ENCODE results near the gene NISCH. TPM values are rescaled to one million over a fixed set of nuclear protein-coding genes. Genes with fewer than 3 reads are reported as not detected.

Gene NISCH
- total RNA-seq, 1 experiment from 2014 or later: 62.2 TPM

- Histone ChIP-seq H3K36me3 (ENCODE audit: control insufficient read depth, insufficient read depth, low read length) (no peaks in the 10 kb centered on the region), H3K4me1 (no peaks in the 10 kb centered on the region), H3K27me3 (replicated peaks; ENCODE audit: control insufficient read depth, insufficient read depth, low read length) (no peaks in the 10 kb centered on the region), H3K4me3 (ENCODE audit: low read depth, low read length) (peak overlapping the region; percentile 34), H3K9me3 (no peaks in the 10 kb centered on the region)
- POLR2A ChIA-PET: interaction anchor here (0.6 kb wide), 1 partner anchor 18 kb away, joined by 4 read pairs; the partner anchor contains the start of gene UQCC5
- BruUV-seq (replicated peaks): no TSS peak
- no peaks in the 10 kb centered on the region for H3K9me3 Mint-ChIP-seq (ENCODE audit: unreplicated experiment)
- H3K4me3 Mint-ChIP-seq (ENCODE audit: unreplicated experiment): peak overlapping the region; percentile 58
- no peak for TF ChIP-seq CTCF (IDR thresholded peaks at IDR 0.05; ENCODE audit: insufficient read depth in 1 of 2, low read depth in 1 of 2, low read length in 1 of 2, severe bottlenecking in 1 of 2, unreplicated experiment in 1 of 2)
- H3K27ac Mint-ChIP-seq (ENCODE audit: unreplicated experiment): no peak overlapping the region
- no peaks in the 10 kb centered on the region for H3K4me1 Mint-ChIP-seq (ENCODE audit: low read depth, unreplicated experiment)
- no peaks in the 10 kb centered on the region for H3K27me3 Mint-ChIP-seq (ENCODE audit: insufficient read depth, unreplicated experiment)
- CTCF ChIA-PET: interaction anchor here (0.5 to 1.1 kb wide), 5 partner anchors 18 to 598 kb away, joined by 3 to 6 read pairs (median 3); partner anchors contain the start of gene UQCC5
- H3K36me3 Mint-ChIP-seq (ENCODE audit: insufficient read depth, unreplicated experiment): no peaks in the 10 kb centered on the region
- intact Hi-C loops (cut with micrococcal nuclease; ENCODE audit: unreplicated experiment): no loop called here
- peak in 1 of 2 experiments; percentile 23 for DNase-seq
Measured at GRCh38 chr3:52517796-52518722, 62.7 kb downstream of the NISCH start.

- POLR2A ChIA-PET: interaction anchor here (0.6 kb wide), 1 partner anchor 17 kb away, joined by 4 read pairs; the partner anchor contains the start of gene UQCC5
- H3K4me3 ChIP-seq (ENCODE audit: low read depth, low read length): peak overlapping the region; percentile 34
- H3K36me3 ChIP-seq (ENCODE audit: control insufficient read depth, insufficient read depth, low read length): no peaks in the 10 kb centered on the region
- H3K9me3 ChIP-seq: no peaks in the 10 kb centered on the region
- H3K36me3 Mint-ChIP-seq (ENCODE audit: insufficient read depth, unreplicated experiment): peaks cover 4% of the 10 kb centered on the region
- H3K9me3 Mint-ChIP-seq (ENCODE audit: unreplicated experiment): no peaks in the 10 kb centered on the region
- BruUV-seq (replicated peaks): no TSS peak
- no peaks in the 10 kb centered on the region for H3K27me3 ChIP-seq (replicated peaks; ENCODE audit: control insufficient read depth, insufficient read depth, low read length)
- no peaks in the 10 kb centered on the region for H3K27me3 Mint-ChIP-seq (ENCODE audit: insufficient read depth, unreplicated experiment)
- DNase-seq: peak; percentile 67 to 77
- H3K4me1 ChIP-seq: no peaks in the 10 kb centered on the region
- intact Hi-C loops (cut with micrococcal nuclease; ENCODE audit: unreplicated experiment): loop anchor here (1.0 kb wide), 1 partner anchor 17 kb away; the partner anchor contains the start of gene UQCC5
- H3K4me3 Mint-ChIP-seq (ENCODE audit: unreplicated experiment): peak overlapping the region; percentile 58
- TF ChIP-seq CTCF (IDR thresholded peaks at IDR 0.05; ENCODE audit: insufficient read depth in 1 of 2, low read depth in 1 of 2, low read length in 1 of 2, severe bottlenecking in 1 of 2, unreplicated experiment in 1 of 2): no peak
- no peak overlapping the region for H3K27ac Mint-ChIP-seq (ENCODE audit: unreplicated experiment)
- CTCF ChIA-PET: interaction anchor here (0.5 to 1.1 kb wide), 4 partner anchors 17 to 598 kb away, joined by 3 to 6 read pairs (median 4); partner anchors contain the start of gene UQCC5
- no peaks in the 10 kb centered on the region for H3K4me1 Mint-ChIP-seq (ENCODE audit: low read depth, unreplicated experiment)
Measured at GRCh38 chr3:52518723-52519444, 63.5 kb downstream of the NISCH start.
